Astrocyte of the cerebellum (primary cell): ENCODE measurements around the gene CTCF.

ENCODE experiments used
- DNase-seq: peaks from one replicate; pipeline ENCODE4 v3.0.0-alpha.2; 2011; ENCODE audit warnings: low read depth
- H3K4me3 ChIP-seq: 2 replicates; pipeline ENCODE4 v1.5.1; 2011; ENCODE audit warnings: mild to moderate bottlenecking, low read depth, low read length, moderate library complexity
- CTCF ChIP-seq: IDR thresholded peaks from 2 replicates; pipeline ENCODE4 v1.5.1; 2012; ENCODE audit warnings: low read length, low read depth, moderate library complexity, mild to moderate bottlenecking; ENCODE audit errors: missing control alignments
- in situ Hi-C: cut with HindIII; loops from 2 replicates; pipeline ENCODE4 v1.10.0; 2017; ENCODE audit warnings: low sequenced_read_pairs

The CTCF gene

GRCh38 chr16:67657751-67658518, 95.6 kb downstream of the CTCF start:
- no peak overlapping the region for H3K4me3 ChIP-seq
- in situ Hi-C loops: no loop called here
- no peak for TF ChIP-seq CTCF
- DNase-seq: no peak

- no peak for TF ChIP-seq CTCF
- peak overlapping the region; percentile 90 for H3K4me3 ChIP-seq
- in situ Hi-C loops: no loop called here
- DNase-seq: no peak
These were observed 96.7 kb downstream of the CTCF start for GRCh38 chr16:67658849-67659674.

- no peak for TF ChIP-seq CTCF
- in situ Hi-C loops: no loop called here
- DNase-seq: peak; percentile 62
- H3K4me3 ChIP-seq: peak within 1 kb of the TSS; percentile 90
These were observed 97.6 kb downstream of the CTCF start, which contains the start of gene ACD for GRCh38 chr16:67659675-67660563. Gene ACD, minus strand, starts transcription at chr16:67660260. Its CDS starts 40 bp downstream, at chr16:67660220.

- DNase-seq: peak; percentile 91
- no peak for TF ChIP-seq CTCF
- peak within 1 kb of the TSS; percentile 90 for H3K4me3 ChIP-seq
- in situ Hi-C loops: no loop called here
These were observed 98.3 kb downstream of the CTCF start, which contains the start of gene PARD6A for GRCh38 chr16:67660564-67661028. Gene PARD6A, plus strand, starts transcription at chr16:67660960. Its CDS starts 79 bp downstream, at chr16:67661039.

GRCh38 chr16:67661101-67661761, 98.9 kb downstream of the CTCF start:
- in situ Hi-C loops: no loop called here
- peak; percentile 27 for DNase-seq
- no peak for TF ChIP-seq CTCF
- H3K4me3 ChIP-seq: peak overlapping the region; percentile 90
